ENCODE results near the gene SNX18. TPM values are rescaled to one million over a fixed set of nuclear protein-coding genes. Genes with fewer than 3 reads are reported as not detected.

SNX18 gene
- total and polyA plus RNA-seq, 2 of the 4 experiments (the other 2 are of a cell fraction), result 31.2 to 50.0 TPM

DNA sequence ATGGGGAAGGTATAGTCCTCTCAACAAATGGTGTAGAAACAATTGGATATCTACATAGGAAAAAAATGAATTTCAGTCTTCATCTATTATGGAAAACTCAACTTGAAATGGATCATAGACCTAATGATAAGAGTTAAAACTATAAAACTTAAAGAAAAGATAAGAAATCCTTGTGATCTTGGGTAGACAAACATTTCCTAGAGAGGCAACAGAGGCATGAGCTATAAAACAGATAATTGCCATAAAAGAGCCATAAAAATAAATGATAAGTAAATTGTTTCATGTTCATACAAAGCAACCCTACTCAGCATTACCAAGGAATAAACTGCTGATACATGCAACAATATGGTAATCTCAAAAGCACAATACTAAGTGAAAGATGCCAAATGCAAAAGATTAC is 76.2 kb downstream of the SNX18 start:
- Histone ChIP-seq H2BK15ac (ENCODE audit: low read depth, low read length) (no peak overlapping the region), H3K36me3 (ENCODE audit: control insufficient read depth, insufficient read depth, low read length) (no peaks in the 10 kb centered on the region), H4K20me1 (ENCODE audit: insufficient read depth, low read length) (no peaks in the 10 kb centered on the region), H3K4me1 (ENCODE audit: control insufficient read depth, insufficient read depth, low read length) (peaks cover 2% of the 10 kb centered on the region), H3K79me1 (ENCODE audit: low read depth in 1 of 2, low read length in 2 of 2) (no peaks in the 10 kb centered on the region), H3K9me1 (ENCODE audit: insufficient read depth, low read length) (no peaks in the 10 kb centered on the region; the same call in 1 of the 2 replicates), H3K14ac (replicated peaks; ENCODE audit: low read depth, low read length) (no peak overlapping the region), H2BK120ac (ENCODE audit: low read depth, low read length) (no peak overlapping the region), H2AK9ac (replicated peaks; ENCODE audit: low read depth, low read length, poor library complexity) (no peak overlapping the region), H4K91ac (ENCODE audit: insufficient read depth, low read depth, low read length) (no peak overlapping the region), H4K5ac (ENCODE audit: low read depth, low read length) (no peak overlapping the region), H2BK20ac (ENCODE audit: low read depth, low read length) (no peak overlapping the region), H3K27ac (ENCODE audit: insufficient read depth, low read length) (no peak overlapping the region), H2AK5ac (ENCODE audit: low read depth, low read length) (no peak overlapping the region), H2AFZ (replicated peaks; ENCODE audit: low read length, poor library complexity) (no peak overlapping the region), H3K23ac (ENCODE audit: low read depth, low read length) (no peak overlapping the region), H3K27me3 (ENCODE audit: control insufficient read depth, insufficient read depth, low read length) (no peaks in the 10 kb centered on the region), H3K4ac (ENCODE audit: low read depth, low read length) (no peak overlapping the region), H3K18ac (ENCODE audit: low read depth, low read length) (no peak overlapping the region), H3K56ac (ENCODE audit: extremely low read depth, insufficient read depth, low read length) (no peak overlapping the region), H2BK5ac (ENCODE audit: low read depth, low read length, poor library complexity, severe bottlenecking) (no peak overlapping the region), H4K8ac (ENCODE audit: low read depth in 2 of 2, low read length in 2 of 2) (no peak overlapping the region), H3K4me2 (ENCODE audit: low read depth, low read length) (no peak overlapping the region), H3K9me3 (ENCODE audit: control insufficient read depth, insufficient read depth, low read length) (peaks cover 2% of the 10 kb centered on the region; the same call in 1 of the 2 replicates), H3K4me3 (ENCODE audit: insufficient read depth, low read depth, low read length) (no peak overlapping the region), H3K9ac (ENCODE audit: low read depth, low read length) (no peak overlapping the region)
- in situ Hi-C loops (cut with MboI; ENCODE audit: low sequenced_read_pairs), result no loop called here
- BruUV-seq (replicated peaks), result no TSS peak
- DNase-seq (no peak), ATAC-seq (ENCODE audit: low read depth) (no peak)
- TF ChIP-seq CTCF (conservative IDR thresholded peaks at IDR 0.05; ENCODE audit: low read depth, low read length) (no peak), MAFK (IDR thresholded peaks at IDR 0.05; ENCODE audit: low read depth, low read length) (peak; percentile 20; the same call in 1 of the 2 replicates)
- ChIA-PET CTCF (no interaction called here), POLR2A (ENCODE audit: unreplicated experiment) (no interaction called here)
- intact Hi-C loops (cut with micrococcal nuclease), result no loop called here
- dilution Hi-C loops (cut with HindIII; ENCODE audit: low sequenced_read_pairs, unreplicated experiment), result no loop called here
